HepG2 (cell line): Measurements from ENCODE around the gene PRR30. TPM values are rescaled to one million over a fixed set of nuclear protein-coding genes. Genes with fewer than 3 reads are reported as not detected.

Source experiments
- ATAC-seq: fragments of 200-7000 bp; cut with Tn5 transposase; 3 replicates; pipeline ENCODE4 v1.9.1; 2020; ENCODE audit warnings: mild to moderate bottlenecking, moderate library complexity
- BruUV-seq: library from RNA; stranded (reverse); fragments of 400-500 nt; replicated peaks from 2 replicates; lab custom pipeline; 2021; lab: Mats Ljungman, UMichigan
- CTCF ChIA-PET: fragments of 300-600 bp; formaldehyde crosslinking; extraction: SDS; loops from one replicate; lab custom pipeline; 2021; ENCODE audit warnings: low total read pairs, inconsistent platforms, low intra/inter-chr PET ratio; lab: Yijun Ruan, JAX
- POLR2A ChIA-PET: fragments of 350-600 bp; sonication (Branson Sonifier 250); formaldehyde crosslinking; loops from one replicate; lab custom pipeline; 2020; ENCODE audit warnings: antibody characterized with exemption, inconsistent platforms; lab: Yijun Ruan, JAX
- DNase-seq: peaks from one replicate; pipeline ENCODE4 v3.0.0-alpha.2; 2015; ENCODE audit warnings: low spot score
- FAIRE-seq: peaks from 3 replicates; lab custom pipeline; 2011; peaks lifted over from hg19 to GRCh38; lab: Jason Lieb, UNC
- H2AFZ ChIP-seq: one replicate; pipeline ENCODE4 v1.6.1; 2011; ENCODE audit warnings: low read length, inconsistent platforms
- H3K27ac ChIP-seq: fragments of 300-600 bp; 3 replicates; pipeline ENCODE4 v1.8.0; 2011; ENCODE audit warnings: mixed run types, mild to moderate bottlenecking, mixed read lengths, low read length, inconsistent platforms; ENCODE audit not compliant: insufficient read depth; ENCODE audit errors: extremely low read length
- H3K27me3 ChIP-seq, 2 experiments: fragments of 200-600 bp in 1 of 2; 2 replicates in 1 of 2; 3 replicates in 1 of 2; pipeline versions ENCODE4 v1.6.0 to v1.8.0; 2011; ENCODE audit warnings: low read length in 2 of 2, mild to moderate bottlenecking in 2 of 2, moderate library complexity in 2 of 2, inconsistent platforms in 1 of 2; ENCODE audit not compliant: insufficient read depth in 2 of 2, control insufficient read depth in 1 of 2
- H3K36me3 ChIP-seq, 2 experiments: fragments of 200-600 bp in 1 of 2; replicated peaks in 1 of 2; 2 replicates in 1 of 2; 3 replicates in 1 of 2; pipeline versions ENCODE4 v1.5.1 to v1.8.0; 2011; ENCODE audit warnings: low read length in 2 of 2, inconsistent platforms in 1 of 2; ENCODE audit not compliant: insufficient read depth in 2 of 2, control insufficient read depth in 1 of 2
- H3K4me1 ChIP-seq: 2 replicates; pipeline ENCODE4 v1.5.1; 2012; ENCODE audit warnings: low read length, inconsistent platforms; ENCODE audit not compliant: insufficient read depth
- H3K4me2 ChIP-seq: 2 replicates; pipeline ENCODE4 v1.6.0; 2011; ENCODE audit warnings: low read depth, low read length, inconsistent platforms
- H3K4me3 ChIP-seq, 3 experiments: fragments of 200-600 bp in 1 of 3; sonication (generic), shearing (Covaris generic) in 1 of 3; replicated peaks in 1 of 3; 2 replicates each; pipeline ENCODE4 v1.5.1; 2011 to 2016; ENCODE audit warnings: low read length in 3 of 3, inconsistent platforms in 2 of 3, low read depth in 2 of 3, mild to moderate bottlenecking in 2 of 3, control low read depth in 1 of 3, mixed read lengths in 1 of 3; ENCODE audit not compliant: insufficient read depth in 1 of 3
- H3K79me2 ChIP-seq: one replicate; pipeline ENCODE4 v1.6.1; 2011; ENCODE audit warnings: low read length, inconsistent platforms; ENCODE audit not compliant: insufficient read depth
- H3K9ac ChIP-seq: 2 replicates; pipeline ENCODE4 v1.6.0; 2011; ENCODE audit warnings: mild to moderate bottlenecking, low read depth, low read length, inconsistent platforms; ENCODE audit not compliant: insufficient read depth
- H3K9me3 ChIP-seq: 2 replicates; pipeline ENCODE4 v1.5.1; 2012; ENCODE audit warnings: mild to moderate bottlenecking, low read length
- H4K20me1 ChIP-seq: 2 replicates; pipeline ENCODE4 v1.6.0; 2011; ENCODE audit warnings: inconsistent platforms, mild to moderate bottlenecking, low read length, moderate library complexity; ENCODE audit not compliant: insufficient read depth
- CREBL2 ChIP-seq: sonication (generic); formaldehyde crosslinking; IDR thresholded peaks from 2 replicates; pipeline ENCODE4 v1.8.1; 2023; ENCODE audit warnings: missing genetic modification reagents, mild to moderate bottlenecking, borderline replicate concordance
- GZF1 ChIP-seq: sonication (generic); formaldehyde crosslinking; IDR thresholded peaks from 2 replicates; pipeline ENCODE4 v1.5.1; 2020; ENCODE audit warnings: mild to moderate bottlenecking, missing genetic modification reagents
- KLF12 ChIP-seq: sonication (generic); formaldehyde crosslinking; IDR thresholded peaks from 2 replicates; pipeline ENCODE4 v1.4.0; 2020; ENCODE audit warnings: missing genetic modification reagents, borderline replicate concordance
- MED1 ChIP-seq: sonication (generic); formaldehyde crosslinking; IDR thresholded peaks from 2 replicates; pipeline ENCODE4 v1.4.0; 2020; ENCODE audit warnings: missing genetic modification reagents
- NFE2L2 ChIP-seq: fragments of 150-350 bp; IDR thresholded peaks from 2 replicates; pipeline ENCODE4 v1.6.1; 2014; ENCODE audit warnings: low read length
- PHF21A ChIP-seq: sonication (generic); formaldehyde crosslinking; IDR thresholded peaks from 2 replicates; pipeline ENCODE4 v1.5.0; 2020; ENCODE audit warnings: mild to moderate bottlenecking, missing genetic modification reagents
- RNF2 ChIP-seq: fragments of 450-650 bp; conservative IDR thresholded peaks from 2 replicates; pipeline ENCODE4 v1.6.1; 2016; ENCODE audit warnings: low read depth
- SALL1 ChIP-seq: sonication (generic); formaldehyde crosslinking; IDR thresholded peaks from 2 replicates; pipeline ENCODE4 v1.8.0; 2022; ENCODE audit warnings: mild to moderate bottlenecking, missing genetic modification reagents
- SMAD9 ChIP-seq: sonication (generic); formaldehyde crosslinking; IDR thresholded peaks from 2 replicates; pipeline ENCODE4 v1.5.1; 2020; ENCODE audit warnings: mild to moderate bottlenecking, missing genetic modification reagents
- SNRNP70 ChIP-seq: fragments of 200-400 bp; formaldehyde crosslinking; IDR thresholded peaks from 2 replicates; pipeline ENCODE4 v1.6.1; 2017; ENCODE audit warnings: mild to moderate bottlenecking, low read depth, low read length, moderate library complexity
- ZNF180 ChIP-seq: sonication (generic); formaldehyde crosslinking; IDR thresholded peaks from 2 replicates; pipeline ENCODE4 v1.4.0; 2020; ENCODE audit warnings: low read depth, missing genetic modification reagents, borderline replicate concordance
- ZNF501 ChIP-seq: sonication (generic); formaldehyde crosslinking; IDR thresholded peaks from 2 replicates; pipeline ENCODE4 v1.5.1; 2020; ENCODE audit warnings: mild to moderate bottlenecking, moderate library complexity, missing genetic modification reagents
- ZNF597 ChIP-seq: sonication (generic); formaldehyde crosslinking; IDR thresholded peaks from 2 replicates; pipeline ENCODE4 v1.5.0; 2020; ENCODE audit warnings: missing genetic modification reagents
- ZNF598 ChIP-seq: sonication (generic); formaldehyde crosslinking; IDR thresholded peaks from 2 replicates; pipeline ENCODE4 v1.5.1; 2020; ENCODE audit warnings: mild to moderate bottlenecking, missing genetic modification reagents, borderline replicate concordance
- WGBS: methylation state at CpG from one replicate; pipeline ENCODE4 v1.1.6; 2017; ENCODE audit warnings: low lambda C conversion rate; 5-methylcytosine and 5-hydroxymethylcytosine counted together
- in situ Hi-C: cut with HindIII; loops from 2 replicates; pipeline ENCODE4 v1.10.0; 2017; ENCODE audit warnings: low pct_unique_long_range_greater_than_20kb; ENCODE audit not compliant: extremely low pct_ligation_motif_present
- intact Hi-C: fragments of 100-400 bp; cut with micrococcal nuclease; formaldehyde crosslinking; loops from one replicate; pipeline ENCODE4 v1.10.0; 2022; ENCODE audit not compliant: unreplicated experiment
- polyA plus RNA-seq, 8 experiments: library from polyadenylated mRNA; depleted of rRNA in 3 of 8; stranded (reverse) in 7 of 8; unstranded in 1 of 8; fragments of >200 nt; fragmentation: Illumina TruSeq in 4 of 8; extraction: Trizol in 4 of 8; gene quantifications; 2 replicates each; pipeline versions ENCODE4 v1.2.1 to v1.2.3, GENCODE V29; 2011 to 2016; ENCODE audit warnings: low read depth in 4 of 8, missing spikeins in 1 of 8, mixed read lengths in 1 of 8; ENCODE audit not compliant: insufficient read depth in 1 of 8
- total RNA-seq, 5 experiments: library from RNA; depleted of rRNA; stranded (reverse); fragments of >200 nt; fragmentation: Illumina TruSeq; extraction: Trizol; gene quantifications; 2 replicates each; pipeline ENCODE4 v1.2.3, GENCODE V29; 2016; ENCODE audit warnings: low read depth in 1 of 5

Gene PRR30
- total and polyA plus RNA-seq, 2 of the 13 experiments (the other 11 are each of a cell fraction or from before 2014, with no cell fraction given): not detected

GRCh38 chr2:27152796-27153464, 13.7 kb upstream of the PRR30 start:
- Histone ChIP-seq H3K4me1 (peaks cover 69% of the 10 kb centered on the region), H3K36me3 (no peaks in the 10 kb centered on the region), H3K9me3 (no peaks in the 10 kb centered on the region), H3K4me3 (no peak overlapping the region), H2AFZ (no peak overlapping the region), H3K4me2 (no peak overlapping the region), H3K27ac (no peak overlapping the region), H4K20me1 (no peaks in the 10 kb centered on the region), H3K79me2 (no peaks in the 10 kb centered on the region), H3K9ac (no peak overlapping the region), H3K27me3 (peaks cover 0 to 2% of the 10 kb centered on the region in 2 experiments; a peak in 2 of 5 replicates)
- intact Hi-C loops: loop anchor here (1.0 to 2.0 kb wide), 2 partner anchors 18 to 38 kb away; no protein-coding TSS in a partner anchor
- ATAC-seq (no peak), FAIRE-seq (no peak), DNase-seq (no peak)
- WGBS: 78% methylated on average over 2 of the region's 2 CpGs
- ChIA-PET POLR2A (interaction anchor here (1.1 kb wide), 1 partner anchor 38 kb away, joined by 9 read pairs; no protein-coding TSS in a partner anchor), CTCF (interaction anchor here (2.5 kb wide), 1 partner anchor 39 kb away, joined by 22 read pairs; no protein-coding TSS in a partner anchor)
- no TSS peak for BruUV-seq
- in situ Hi-C loops: loop anchor here (5.0 kb wide), 1 partner anchor 34 kb away; no protein-coding TSS in a partner anchor
- TF ChIP-seq CREBL2 (CRISPR knock-in tag) (no peak), GZF1 (CRISPR knock-in tag) (no peak), MED1 (CRISPR knock-in tag) (0 out of 2 replicates have a peak, but pooled peaks have one; percentile 10)

- 58% methylated on average over 5 of the region's 8 CpGs for WGBS
- H3K9me3 ChIP-seq: no peaks in the 10 kb centered on the region
- FAIRE-seq (peak; percentile 87), ATAC-seq (peak; percentile 92), DNase-seq (peak; percentile 74)
- H3K4me2 ChIP-seq: no peak overlapping the region; the same call in 1 of the 2 replicates
- CTCF ChIA-PET: interaction anchor here (2.5 kb wide), 1 partner anchor 39 kb away, joined by 22 read pairs; no protein-coding TSS in a partner anchor
- intact Hi-C loops (loop anchor here (1.0 to 2.0 kb wide), 2 partner anchors 19 to 39 kb away; no protein-coding TSS in a partner anchor), in situ Hi-C loops (loop anchor here (5.0 kb wide), 1 partner anchor 35 kb away; no protein-coding TSS in a partner anchor)
- H3K79me2 ChIP-seq: no peaks in the 10 kb centered on the region
- BruUV-seq: no TSS peak
- H2AFZ ChIP-seq: no peak overlapping the region
- H3K4me3 ChIP-seq: no peak overlapping the region
- POLR2A ChIA-PET: interaction anchor here (0.6 to 1.6 kb wide), 8 partner anchors 18 to 78 kb away, joined by 3 to 13 read pairs (median 4); partner anchors contain the start of genes ATRAID, PREB and SLC5A6
- no peaks in the 10 kb centered on the region for H3K36me3 ChIP-seq
- no peak overlapping the region for H3K9ac ChIP-seq
- peaks cover 72% of the 10 kb centered on the region for H3K4me1 ChIP-seq
- H3K27me3 ChIP-seq: peaks cover 0 to 2% of the 10 kb centered on the region in 2 experiments; a peak in 2 of 5 replicates
- no peak overlapping the region for H3K27ac ChIP-seq
- no peaks in the 10 kb centered on the region for H4K20me1 ChIP-seq
- TF ChIP-seq SNRNP70 (no peak), ZNF598 (peak; percentile 43; the same call in 1 of the 2 replicates), KLF12 (no peak), ZNF597 (CRISPR knock-in tag) (no peak), ZNF501 (CRISPR knock-in tag) (no peak), PHF21A (no peak), ZNF180 (CRISPR knock-in tag) (no peak), SALL1 (CRISPR knock-in tag) (peak; percentile 66), RNF2 (no peak), SMAD9 (no peak), NFE2L2 (no peak)
These were observed 13.0 kb upstream of the PRR30 start for GRCh38 chr2:27152102-27152795.
